ENCODE measurements around the gene CCDC27.

The CCDC27 gene

GRCh38 chr1:3752400-3752945 is at the start of gene CCDC27:
Gene CCDC27, plus strand, starts transcription at chr1:3752450. Its CDS starts 32 bp downstream, at chr1:3752482.
- no peak within 1 kb of the TSS for H3K4me3 ChIP-seq (ENCODE audit: low read depth, low read length)
- ChIA-PET POLR2A (no interaction called here), CTCF (interaction anchor here (0.8 to 1.2 kb wide), 2 partner anchors 8 to 25 kb away, joined by 3 to 4 read pairs; no protein-coding TSS in a partner anchor)
- no peak for DNase-seq (ENCODE audit: low read depth, low spot score)
- TF ChIP-seq, protein P1, sequence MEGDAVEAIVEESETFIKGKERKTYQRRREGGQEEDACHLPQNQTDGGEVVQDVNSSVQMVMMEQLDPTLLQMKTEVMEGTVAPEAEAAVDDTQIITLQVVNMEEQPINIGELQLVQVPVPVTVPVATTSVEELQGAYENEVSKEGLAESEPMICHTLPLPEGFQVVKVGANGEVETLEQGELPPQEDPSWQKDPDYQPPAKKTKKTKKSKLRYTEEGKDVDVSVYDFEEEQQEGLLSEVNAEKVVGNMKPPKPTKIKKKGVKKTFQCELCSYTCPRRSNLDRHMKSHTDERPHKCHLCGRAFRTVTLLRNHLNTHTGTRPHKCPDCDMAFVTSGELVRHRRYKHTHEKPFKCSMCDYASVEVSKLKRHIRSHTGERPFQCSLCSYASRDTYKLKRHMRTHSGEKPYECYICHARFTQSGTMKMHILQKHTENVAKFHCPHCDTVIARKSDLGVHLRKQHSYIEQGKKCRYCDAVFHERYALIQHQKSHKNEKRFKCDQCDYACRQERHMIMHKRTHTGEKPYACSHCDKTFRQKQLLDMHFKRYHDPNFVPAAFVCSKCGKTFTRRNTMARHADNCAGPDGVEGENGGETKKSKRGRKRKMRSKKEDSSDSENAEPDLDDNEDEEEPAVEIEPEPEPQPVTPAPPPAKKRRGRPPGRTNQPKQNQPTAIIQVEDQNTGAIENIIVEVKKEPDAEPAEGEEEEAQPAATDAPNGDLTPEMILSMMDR (IDR thresholded peaks at IDR 0.05; ENCODE audit: insufficient read depth, low read length, missing control alignments) = no peak

GRCh38 chr1:3702528-3702927 is 49.7 kb upstream of the CCDC27 start:
- ChIA-PET POLR2A (no interaction called here), CTCF (no interaction called here)
- TF ChIP-seq, protein P1 (IDR thresholded peaks at IDR 0.05; ENCODE audit: insufficient read depth, low read length, missing control alignments) = no peak
- H3K4me3 ChIP-seq (ENCODE audit: low read depth, low read length) = no peak overlapping the region
- DNase-seq (ENCODE audit: low read depth, low spot score) = no peak

DNA sequence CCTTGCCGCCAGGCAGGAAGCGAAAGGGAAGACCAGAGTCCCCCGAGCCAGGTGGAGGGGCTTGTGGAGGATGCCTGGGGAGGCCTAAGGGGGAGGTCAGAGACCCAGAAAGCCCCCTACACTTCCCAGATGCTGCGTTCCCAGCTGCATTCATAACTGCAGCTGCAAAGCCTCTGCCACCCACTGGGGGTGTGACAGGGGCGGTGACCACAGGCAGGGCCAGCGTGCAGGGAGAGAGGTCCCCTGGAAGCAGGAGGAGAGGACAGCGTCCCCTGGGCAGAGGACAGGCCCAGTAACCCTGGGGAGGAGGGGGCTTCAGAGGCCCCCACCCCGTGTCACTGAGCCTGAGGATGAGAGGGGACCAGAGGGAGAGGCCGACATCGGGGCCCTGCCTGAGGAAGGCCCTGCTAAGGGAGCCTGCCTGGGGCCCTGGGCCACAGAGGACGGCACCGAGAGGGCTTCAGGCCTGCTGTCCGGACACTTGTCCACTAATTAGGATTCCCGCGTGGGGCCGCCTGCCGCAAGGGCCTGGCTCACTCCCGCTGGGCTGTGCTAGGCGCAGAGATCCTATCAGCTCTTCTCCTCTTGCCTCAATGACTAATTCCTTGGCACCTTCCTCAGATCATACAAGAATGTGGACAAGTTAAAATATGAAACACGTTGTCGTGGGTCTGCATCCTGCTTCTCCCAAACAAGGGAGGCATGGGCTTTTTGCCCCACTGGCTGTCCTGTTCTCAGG is 49.1 kb upstream of the CCDC27 start:
- TF ChIP-seq, protein P1 (IDR thresholded peaks at IDR 0.05; ENCODE audit: insufficient read depth, low read length, missing control alignments) = no peak
- H3K4me3 ChIP-seq (ENCODE audit: low read depth, low read length) = no peak overlapping the region
- no peak for DNase-seq (ENCODE audit: low read depth, low spot score)
- ChIA-PET CTCF (interaction anchor here (1.4 to 1.5 kb wide), 2 partner anchors 18 to 22 kb away, joined by 3 read pairs; no protein-coding TSS in a partner anchor), POLR2A (no interaction called here)

GRCh38 chr1:3703786-3704371 is 48.4 kb upstream of the CCDC27 start:
- no peak for DNase-seq (ENCODE audit: low read depth, low spot score)
- CTCF ChIA-PET = interaction anchor here (1.4 to 1.5 kb wide), 2 partner anchors 17 to 21 kb away, joined by 3 read pairs; no protein-coding TSS in a partner anchor
- H3K4me3 ChIP-seq (ENCODE audit: low read depth, low read length) = no peak overlapping the region
- TF ChIP-seq, protein P1 (IDR thresholded peaks at IDR 0.05; ENCODE audit: insufficient read depth, low read length, missing control alignments) = no peak
- POLR2A ChIA-PET = no interaction called here

DNA sequence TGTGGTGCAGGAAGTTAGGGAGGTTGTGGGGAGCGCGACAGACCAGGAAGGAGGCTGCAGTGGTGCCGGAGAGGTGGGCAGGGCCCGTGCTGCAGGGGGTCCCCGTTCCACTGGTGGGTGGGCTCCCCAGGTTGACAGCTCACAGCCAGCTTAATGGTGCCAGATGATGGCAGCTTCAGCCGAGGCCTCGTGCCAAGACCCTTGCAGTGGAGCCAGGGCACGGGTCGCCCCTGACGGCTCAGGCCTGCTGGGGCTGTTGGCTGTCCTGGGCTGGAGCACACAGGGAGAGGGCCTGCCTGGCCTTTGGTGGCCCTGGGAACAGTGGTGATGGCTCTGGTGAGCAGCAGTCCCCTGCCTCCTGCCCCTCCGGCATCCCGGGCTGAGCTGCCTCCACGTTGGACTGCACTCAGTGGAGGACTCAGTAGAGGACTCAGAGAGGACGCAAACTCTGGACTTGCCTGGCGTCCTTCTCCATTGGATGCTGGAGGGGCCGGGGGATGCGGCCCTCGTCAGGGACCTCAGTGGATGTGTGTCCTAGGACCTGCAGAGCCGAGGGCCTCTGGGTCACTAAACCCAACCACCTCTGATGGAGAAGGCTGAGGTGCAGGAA is 46.8 kb upstream of the CCDC27 start:
- ChIA-PET POLR2A (no interaction called here), CTCF (interaction anchor here (0.7 kb wide), 1 partner anchor 19 kb away, joined by 3 read pairs; no protein-coding TSS in a partner anchor)
- TF ChIP-seq, protein P1 (IDR thresholded peaks at IDR 0.05; ENCODE audit: insufficient read depth, low read length, missing control alignments) = no peak
- no peak for DNase-seq (ENCODE audit: low read depth, low spot score)
- H3K4me3 ChIP-seq (ENCODE audit: low read depth, low read length) = no peak overlapping the region

Measured in AG04449 (cell line).